Stimulated activated CD8-positive, alpha-beta memory T cell treated with anti-CD3 and anti-CD28 coated beads, Interleukin-15, amount 100 ng/mL, for 1 hour (primary cell): ENCODE results near the gene GRIK5.
"Not testable (repeated sequence)": the region's sequence is repeated elsewhere in the genome, so short reads cannot be mapped to it uniquely, and the experiment has no call there.

ENCODE experiments used
- DNase-seq: peaks from one replicate; pipeline ENCODE4 v3.0.0-alpha.2; 2020; ENCODE audit warnings: low read depth

GRIK5 gene

GRCh38 chr19:42010245-42011126, 59.5 kb downstream of the GRIK5 start:
- DNase-seq = no peak

GRCh38 chr19:42006569-42006968, 63.4 kb downstream of the GRIK5 start:
- no peak for DNase-seq

- no peak for DNase-seq
These were observed 64.5 kb downstream of the GRIK5 start for GRCh38 chr19:42005504-42005903.

- no peak for DNase-seq
These were observed 66.3 kb downstream of the GRIK5 start for GRCh38 chr19:42003506-42004294.

- no peak for DNase-seq
These were observed 70.2 kb downstream of the GRIK5 start for GRCh38 chr19:41999878-42000208.

GRCh38 chr19:41999071-41999877, 70.7 kb downstream of the GRIK5 start:
- DNase-seq = no peak

- DNase-seq = no peak
These were observed 71.6 kb downstream of the GRIK5 start for GRCh38 chr19:41998246-41999020.

GRCh38 chr19:41997851-41998229, 72.2 kb downstream of the GRIK5 start:
- no peak for DNase-seq

- DNase-seq = no peak
These were observed 72.7 kb downstream of the GRIK5 start for GRCh38 chr19:41997121-41997850.

- DNase-seq = no peak
These were observed 73.8 kb downstream of the GRIK5 start for GRCh38 chr19:41995959-41996797.

- DNase-seq = no peak
These were observed 74.7 kb downstream of the GRIK5 start for GRCh38 chr19:41994994-41995958.

GRCh38 chr19:41994521-41994971, 75.5 kb downstream of the GRIK5 start:
- no peak for DNase-seq

- peak; percentile 24 for DNase-seq
These were observed 76.2 kb downstream of the GRIK5 start, which contains the start of gene ATP1A3 for GRCh38 chr19:41993612-41994483. Gene ATP1A3 (minus strand): TSS chr19:41994230. CDS start chr19:41994076, 154 bp downstream.

- not testable (repeated sequence) for DNase-seq
These were observed 78.0 kb downstream of the GRIK5 start for GRCh38 chr19:41991925-41992569.

GRCh38 chr19:41991025-41991424, 79.0 kb downstream of the GRIK5 start:
- no peak for DNase-seq

GRCh38 chr19:41990615-41991014, 79.4 kb downstream of the GRIK5 start:
- DNase-seq = no peak

GRCh38 chr19:41990028-41990427, 80.0 kb downstream of the GRIK5 start:
- DNase-seq = no peak
